ENCODE results near the gene SLC25A25.

Gene SLC25A25

GRCh38 chr9:128067645-128068385, at the start of gene SLC25A25:
SLC25A25 (plus strand) TSS chr9:128068232; CDS start chr9:128068320, 88 bp downstream.
- peaks cover 72% of the 10 kb centered on the region for H3K79me2 ChIP-seq (ENCODE audit: insufficient read depth, low read length)

GRCh38 chr9:128020692-128021091, 47.3 kb upstream of the SLC25A25 start:
- H3F3A ChIP-seq (ENCODE audit: low read depth) = no peaks in the 10 kb centered on the region
- H3K9ac ChIP-seq (ENCODE audit: low read depth, low read length, poor library complexity, severe bottlenecking) = no peak overlapping the region
- no peaks in the 10 kb centered on the region for H3K9me3 ChIP-seq (ENCODE audit: insufficient read depth, low read depth, low read length)
- no peaks in the 10 kb centered on the region for H3K9me2 ChIP-seq (replicated peaks; ENCODE audit: low read depth, low read length)
- no peak overlapping the region for H3K4me2 ChIP-seq (ENCODE audit: low read depth, low read length, poor library complexity, severe bottlenecking)
- no peaks in the 10 kb centered on the region for H3K27me3 ChIP-seq (ENCODE audit: insufficient read depth, low read length, poor library complexity, severe bottlenecking)
- peaks cover 29% of the 10 kb centered on the region for H3K4me1 ChIP-seq (ENCODE audit: insufficient read depth, low read length, poor library complexity, severe bottlenecking)
- H3K79me2 ChIP-seq (ENCODE audit: insufficient read depth, low read length) = 0 out of 2 replicates have a peak, but pooled peaks cover 5% of the 10 kb centered on the region
- no peak overlapping the region for H3K4me3 ChIP-seq (ENCODE audit: low read length, poor library complexity, severe bottlenecking)
- no peak overlapping the region for H2AFZ ChIP-seq (ENCODE audit: low read length)
- H3K36me3 ChIP-seq (ENCODE audit: insufficient read depth, low read length) = no peaks in the 10 kb centered on the region
- no peaks in the 10 kb centered on the region for H4K20me1 ChIP-seq (ENCODE audit: insufficient read depth, low read length, poor library complexity, severe bottlenecking)
- peak; percentile 66 for TF ChIP-seq CTCF (conservative IDR thresholded peaks at IDR 0.05; ENCODE audit: low read length)
- no peak for TF ChIP-seq EZH2phosphoT487 (IDR thresholded peaks at IDR 0.05; ENCODE audit: borderline replicate concordance)

More at GRCh38 chr9:128067645-128068385, at the start of gene SLC25A25:
- peaks cover 44% of the 10 kb centered on the region for H3K4me1 ChIP-seq (ENCODE audit: insufficient read depth, low read length, poor library complexity, severe bottlenecking)
- H4K20me1 ChIP-seq (ENCODE audit: insufficient read depth, low read length, poor library complexity, severe bottlenecking) = peaks cover 13% of the 10 kb centered on the region
- H3K4me3 ChIP-seq (ENCODE audit: low read length, poor library complexity, severe bottlenecking) = peak within 1 kb of the TSS; percentile 95
- no peaks in the 10 kb centered on the region; the same call in 1 of the 2 replicates for H3K36me3 ChIP-seq (ENCODE audit: insufficient read depth, low read length)
- H3K9me2 ChIP-seq (replicated peaks; ENCODE audit: low read depth, low read length) = no peaks in the 10 kb centered on the region
- peak within 1 kb of the TSS; percentile 89 for H3K9ac ChIP-seq (ENCODE audit: low read depth, low read length, poor library complexity, severe bottlenecking)
- H3K9me3 ChIP-seq (ENCODE audit: insufficient read depth, low read depth, low read length) = no peaks in the 10 kb centered on the region
- peak within 1 kb of the TSS; percentile 93 for H2AFZ ChIP-seq (ENCODE audit: low read length)
- H3F3A ChIP-seq (ENCODE audit: low read depth) = peaks cover 7% of the 10 kb centered on the region; the same call in 1 of the 2 replicates
- peak within 1 kb of the TSS; percentile 96 for H3K4me2 ChIP-seq (ENCODE audit: low read depth, low read length, poor library complexity, severe bottlenecking)
- H3K27me3 ChIP-seq (ENCODE audit: insufficient read depth, low read length, poor library complexity, severe bottlenecking) = no peaks in the 10 kb centered on the region
- TF ChIP-seq EZH2phosphoT487 (IDR thresholded peaks at IDR 0.05; ENCODE audit: borderline replicate concordance) = no peak
- no peak for TF ChIP-seq CTCF (conservative IDR thresholded peaks at IDR 0.05; ENCODE audit: low read length)

- H3K27me3 ChIP-seq (ENCODE audit: insufficient read depth, low read length, poor library complexity, severe bottlenecking) = no peaks in the 10 kb centered on the region
- H3K9ac ChIP-seq (ENCODE audit: low read depth, low read length, poor library complexity, severe bottlenecking) = no peak overlapping the region
- H3F3A ChIP-seq (ENCODE audit: low read depth) = no peaks in the 10 kb centered on the region
- H3K79me2 ChIP-seq (ENCODE audit: insufficient read depth, low read length) = 0 out of 2 replicates have a peak, but pooled peaks cover 5% of the 10 kb centered on the region
- no peaks in the 10 kb centered on the region for H4K20me1 ChIP-seq (ENCODE audit: insufficient read depth, low read length, poor library complexity, severe bottlenecking)
- no peak overlapping the region for H3K4me3 ChIP-seq (ENCODE audit: low read length, poor library complexity, severe bottlenecking)
- no peaks in the 10 kb centered on the region for H3K9me2 ChIP-seq (replicated peaks; ENCODE audit: low read depth, low read length)
- TF ChIP-seq EZH2phosphoT487 (IDR thresholded peaks at IDR 0.05; ENCODE audit: borderline replicate concordance) (no peak), CTCF (conservative IDR thresholded peaks at IDR 0.05; ENCODE audit: low read length) (no peak; the same call in 1 of the 2 replicates)
- no peaks in the 10 kb centered on the region for H3K9me3 ChIP-seq (ENCODE audit: insufficient read depth, low read depth, low read length)
- H3K36me3 ChIP-seq (ENCODE audit: insufficient read depth, low read length) = no peaks in the 10 kb centered on the region
- peaks cover 33% of the 10 kb centered on the region for H3K4me1 ChIP-seq (ENCODE audit: insufficient read depth, low read length, poor library complexity, severe bottlenecking)
- no peak overlapping the region for H3K4me2 ChIP-seq (ENCODE audit: low read depth, low read length, poor library complexity, severe bottlenecking)
- H2AFZ ChIP-seq (ENCODE audit: low read length) = no peak overlapping the region
These were observed 46.9 kb upstream of the SLC25A25 start for GRCh38 chr9:128021098-128021497.

Data from Loucy (cell line).